GM19328 (cell line): Measurements from ENCODE around the gene HSPG2.
A peak's percentile ranks its signal among the peaks of the same experiment; 100 is the strongest.
"Not testable (repeated sequence)": the region's sequence is repeated elsewhere in the genome, so short reads cannot be mapped to it uniquely, and the experiment has no call there.

Source experiments
- ATAC-seq: cut with Tn5 transposase; IDR thresholded peaks from one replicate; pipeline ENCODE4 v1.9.1; 2021; ENCODE audit warnings: mild to moderate bottlenecking, moderate library complexity; ENCODE audit not compliant: unreplicated experiment

HSPG2 gene

GRCh38 chr1:21813542-21813941 is 123.6 kb downstream of the HSPG2 start:
- ATAC-seq, result no peak

GRCh38 chr1:21811875-21812305 is 125.2 kb downstream of the HSPG2 start, which contains the start of gene LDLRAD2:
Gene LDLRAD2 (plus strand): TSS chr1:21812265. CDS start chr1:21812452, 187 bp downstream.
- ATAC-seq, result no peak

- ATAC-seq, result no peak
Measured at GRCh38 chr1:21804536-21804935, 132.6 kb downstream of the HSPG2 start.

- no peak for ATAC-seq
Measured at GRCh38 chr1:21801100-21801499, 136.0 kb downstream of the HSPG2 start.

- ATAC-seq, result no peak
Measured at GRCh38 chr1:21799730-21800129, 137.4 kb downstream of the HSPG2 start.

- no peak for ATAC-seq
Measured at GRCh38 chr1:21795075-21795474, 142.0 kb downstream of the HSPG2 start.

GRCh38 chr1:21794656-21795055 is 142.5 kb downstream of the HSPG2 start:
- no peak for ATAC-seq

GRCh38 chr1:21793104-21793503 is 144.0 kb downstream of the HSPG2 start:
- no peak for ATAC-seq

GRCh38 chr1:21786640-21787039 is 150.5 kb downstream of the HSPG2 start:
- no peak for ATAC-seq

- not testable (repeated sequence) for ATAC-seq
Measured at GRCh38 chr1:21785764-21786163, 151.3 kb downstream of the HSPG2 start.

GRCh38 chr1:21783679-21784603 is 153.2 kb downstream of the HSPG2 start:
- no peak for ATAC-seq

- ATAC-seq, result peak; percentile 67
Measured at GRCh38 chr1:21782868-21783678, 154.0 kb downstream of the HSPG2 start, which contains the start of gene USP48. Gene USP48 (minus strand): TSS chr1:21783149. CDS start chr1:21782957, 192 bp downstream.

- ATAC-seq, result no peak
Measured at GRCh38 chr1:21782349-21782867, 154.7 kb downstream of the HSPG2 start.

- no peak for ATAC-seq
Measured at GRCh38 chr1:21781815-21782348, 155.2 kb downstream of the HSPG2 start.

- ATAC-seq, result no peak
Measured at GRCh38 chr1:21779613-21780521, 157.2 kb downstream of the HSPG2 start.

GRCh38 chr1:21778405-21778727 is 158.7 kb downstream of the HSPG2 start:
- ATAC-seq, result no peak

GRCh38 chr1:21776925-21777324 is 160.2 kb downstream of the HSPG2 start:
- not testable (repeated sequence) for ATAC-seq

GRCh38 chr1:21775985-21776562 is 161.0 kb downstream of the HSPG2 start:
- ATAC-seq, result no peak

GRCh38 chr1:21775550-21775914 is 161.6 kb downstream of the HSPG2 start:
- ATAC-seq, result no peak
